Stimulated activated CD4-positive, alpha-beta T cell treated with anti-CD3 and anti-CD28 coated beads, TNF-alpha, amount 100 ng/mL, for 48 hours (primary cell): ENCODE data around the gene CSRNP3.
"Not testable (repeated sequence)": the region's sequence is repeated elsewhere in the genome, so short reads cannot be mapped to it uniquely, and the experiment has no call there.

ENCODE experiments used
- DNase-seq, 3 donors: peaks; one replicate each; pipeline ENCODE4 v3.0.0-alpha.2; 2020; ENCODE audit warnings: low read depth in 3 of 3

Gene CSRNP3

GRCh38 chr2:165587335-165587938, 117.9 kb downstream of the CSRNP3 start:
- no peak for DNase-seq

GRCh38 chr2:165590999-165591398, 121.5 kb downstream of the CSRNP3 start:
- DNase-seq, result not testable (repeated sequence)

- DNase-seq, result no peak
Measured at GRCh38 chr2:165593081-165593480, 123.6 kb downstream of the CSRNP3 start.

GRCh38 chr2:165594231-165594934, 124.9 kb downstream of the CSRNP3 start:
- DNase-seq, result no peak

GRCh38 chr2:165594935-165595255, 125.4 kb downstream of the CSRNP3 start:
- no peak for DNase-seq

- DNase-seq, result no peak
Measured at GRCh38 chr2:165596788-165597187, 127.3 kb downstream of the CSRNP3 start.

GRCh38 chr2:165601065-165601830, 131.8 kb downstream of the CSRNP3 start:
- no peak for DNase-seq

GRCh38 chr2:165601928-165602521, 132.5 kb downstream of the CSRNP3 start:
- DNase-seq, result no peak

- DNase-seq, result no peak
Measured at GRCh38 chr2:165609672-165610071, 140.2 kb downstream of the CSRNP3 start.

- DNase-seq, result no peak
Measured at GRCh38 chr2:165610591-165611029, 141.1 kb downstream of the CSRNP3 start.

GRCh38 chr2:165617741-165618481, 148.4 kb downstream of the CSRNP3 start:
- no peak for DNase-seq

GRCh38 chr2:165618806-165619205, 149.3 kb downstream of the CSRNP3 start:
- DNase-seq, result no peak

GRCh38 chr2:165621086-165621560, 151.6 kb downstream of the CSRNP3 start:
- no peak for DNase-seq

GRCh38 chr2:165623161-165623560, 153.7 kb downstream of the CSRNP3 start:
- DNase-seq, result no peak

- no peak for DNase-seq
Measured at GRCh38 chr2:165623783-165624469, 154.4 kb downstream of the CSRNP3 start.

GRCh38 chr2:165624470-165624800, 154.9 kb downstream of the CSRNP3 start:
- no peak for DNase-seq

GRCh38 chr2:165627470-165627869, 158.0 kb downstream of the CSRNP3 start:
- no peak for DNase-seq

- DNase-seq, result no peak
Measured at GRCh38 chr2:165629776-165630175, 160.3 kb downstream of the CSRNP3 start.

GRCh38 chr2:165630236-165630635, 160.7 kb downstream of the CSRNP3 start:
- no peak for DNase-seq

- no peak for DNase-seq
Measured at GRCh38 chr2:165631089-165631488, 161.6 kb downstream of the CSRNP3 start.

GRCh38 chr2:165632594-165632993, 163.1 kb downstream of the CSRNP3 start:
- no peak for DNase-seq
